GM19240 (cell line): ENCODE results near the gene ASPDH.
A peak's percentile ranks its signal among the peaks of the same experiment; 100 is the strongest.

Experiments
- DNase-seq: peaks from one replicate; pipeline ENCODE4 v3.0.0; 2011; ENCODE audit warnings: low spot score; ENCODE audit not compliant: insufficient read length

The ASPDH gene

GRCh38 chr19:50514346-50515167, 844 bp upstream of the ASPDH start:
- no peak for DNase-seq

GRCh38 chr19:50512999-50513745, 541 bp downstream of the ASPDH start:
- no peak for DNase-seq

GRCh38 chr19:50512112-50512998, 1.4 kb downstream of the ASPDH start:
- DNase-seq, result no peak

GRCh38 chr19:50511069-50511822, 2.5 kb downstream of the ASPDH start, which contains the start of gene JOSD2:
JOSD2 (minus strand) TSS chr19:50511191; CDS start chr19:50510431, 760 bp downstream.
- peak; percentile 100 for DNase-seq

GRCh38 chr19:50510700-50511068, 3.0 kb downstream of the ASPDH start:
- no peak for DNase-seq

- DNase-seq, result no peak
These were observed 3.5 kb downstream of the ASPDH start for GRCh38 chr19:50510121-50510670.

GRCh38 chr19:50509366-50509765, 4.3 kb downstream of the ASPDH start:
- DNase-seq, result no peak

- no peak for DNase-seq
These were observed 4.9 kb downstream of the ASPDH start for GRCh38 chr19:50508843-50509190.

- DNase-seq, result no peak
These were observed 6.3 kb downstream of the ASPDH start for GRCh38 chr19:50507376-50507775.

- no peak for DNase-seq
These were observed 7.0 kb downstream of the ASPDH start for GRCh38 chr19:50506700-50507099.

- no peak for DNase-seq
These were observed 7.7 kb downstream of the ASPDH start for GRCh38 chr19:50505856-50506611.

GRCh38 chr19:50501568-50502475, 11.9 kb downstream of the ASPDH start:
- DNase-seq, result no peak

- DNase-seq, result no peak
These were observed 12.5 kb downstream of the ASPDH start for GRCh38 chr19:50501186-50501567.

GRCh38 chr19:50500753-50501151, 13.0 kb downstream of the ASPDH start:
- no peak for DNase-seq

GRCh38 chr19:50500060-50500752, 13.5 kb downstream of the ASPDH start:
- no peak for DNase-seq

- no peak for DNase-seq
These were observed 15.3 kb downstream of the ASPDH start for GRCh38 chr19:50498219-50499056.

- DNase-seq, result no peak
These were observed 16.7 kb downstream of the ASPDH start for GRCh38 chr19:50497022-50497405.
